HepG2 (cell line): ENCODE measurements around the gene SPATA33. TPM values are rescaled to one million over a fixed set of nuclear protein-coding genes. Genes with fewer than 3 reads are reported as not detected.

Source experiments
- ARNTL ChIP-seq: sonication (generic); formaldehyde crosslinking; IDR thresholded peaks from 2 replicates; pipeline ENCODE4 v1.4.0; 2020; ENCODE audit warnings: mild to moderate bottlenecking, missing genetic modification reagents
- DBP ChIP-seq: sonication (generic); formaldehyde crosslinking; IDR thresholded peaks from 2 replicates; pipeline ENCODE4 v1.4.0; 2020; ENCODE audit warnings: missing genetic modification reagents; ENCODE audit errors: not compliant biosample characterization
- DPF2 ChIP-seq: sonication (generic); formaldehyde crosslinking; IDR thresholded peaks from 2 replicates; pipeline ENCODE4 v1.4.0; 2020; ENCODE audit warnings: mild to moderate bottlenecking, low read depth, missing genetic modification reagents, borderline replicate concordance
- GMEB1 ChIP-seq: sonication (generic); formaldehyde crosslinking; IDR thresholded peaks from 2 replicates; pipeline ENCODE4 v1.5.1; 2020; ENCODE audit warnings: missing genetic modification reagents, mild to moderate bottlenecking, borderline replicate concordance
- HDAC1 ChIP-seq: sonication (generic); formaldehyde crosslinking; IDR thresholded peaks from 2 replicates; pipeline ENCODE4 v1.5.1; 2020; ENCODE audit warnings: mild to moderate bottlenecking, missing genetic modification reagents
- KMT2B ChIP-seq: IDR thresholded peaks from 2 replicates; pipeline ENCODE4 v1.6.1; 2016; ENCODE audit warnings: missing genetic modification reagents, missing compliant biosample characterization
- MATR3 ChIP-seq: sonication (generic); formaldehyde crosslinking; IDR thresholded peaks from 2 replicates; pipeline ENCODE4 v1.4.0; 2020; ENCODE audit warnings: missing genetic modification reagents
- PHF8 ChIP-seq: sonication (generic); formaldehyde crosslinking; IDR thresholded peaks from 2 replicates; pipeline ENCODE4 v1.5.0; 2020; ENCODE audit warnings: missing genetic modification reagents
- TIGD3 ChIP-seq: sonication (generic); formaldehyde crosslinking; IDR thresholded peaks from 2 replicates; pipeline ENCODE4 v1.5.1; 2020; ENCODE audit warnings: mild to moderate bottlenecking, missing genetic modification reagents, borderline replicate concordance
- TP53 ChIP-seq: sonication (generic); formaldehyde crosslinking; conservative IDR thresholded peaks from 2 replicates; pipeline ENCODE4 v1.4.0; 2020; ENCODE audit warnings: missing genetic modification reagents
- TRIM22 ChIP-seq: fragments of 450-650 bp; IDR thresholded peaks from 2 replicates; pipeline ENCODE4 v1.6.1; 2017
- ZNF138 ChIP-seq: sonication (generic); formaldehyde crosslinking; IDR thresholded peaks from 2 replicates; pipeline ENCODE4 v1.5.0; 2020; ENCODE audit warnings: mild to moderate bottlenecking, low read depth, missing genetic modification reagents
- ZNF142 ChIP-seq: sonication (generic); formaldehyde crosslinking; IDR thresholded peaks from 2 replicates; pipeline ENCODE4 v1.4.0; 2020; ENCODE audit warnings: missing genetic modification reagents
- ZNF503 ChIP-seq: sonication (generic); formaldehyde crosslinking; IDR thresholded peaks from 2 replicates; pipeline ENCODE4 v1.4.0; 2020; ENCODE audit warnings: missing genetic modification reagents
- ZNF737 ChIP-seq: sonication (generic); formaldehyde crosslinking; IDR thresholded peaks from 2 replicates; pipeline ENCODE4 v1.5.0; 2020; ENCODE audit warnings: missing genetic modification reagents, mild to moderate bottlenecking, borderline replicate concordance
- ZSCAN9 ChIP-seq: IDR thresholded peaks from 2 replicates; pipeline ENCODE4 v1.6.1; 2016; ENCODE audit warnings: borderline replicate concordance
- polyA plus RNA-seq, 8 experiments: library from polyadenylated mRNA; depleted of rRNA in 3 of 8; stranded (reverse) in 7 of 8; unstranded in 1 of 8; fragments of >200 nt; fragmentation: Illumina TruSeq in 4 of 8; extraction: Trizol in 4 of 8; gene quantifications; 2 replicates each; pipeline versions ENCODE4 v1.2.1 to v1.2.3, GENCODE V29; 2011 to 2016; ENCODE audit warnings: low read depth in 4 of 8, missing spikeins in 1 of 8, mixed read lengths in 1 of 8; ENCODE audit not compliant: insufficient read depth in 1 of 8
- total RNA-seq, 5 experiments: library from RNA; depleted of rRNA; stranded (reverse); fragments of >200 nt; fragmentation: Illumina TruSeq; extraction: Trizol; gene quantifications; 2 replicates each; pipeline ENCODE4 v1.2.3, GENCODE V29; 2016; ENCODE audit warnings: low read depth in 1 of 5

SPATA33 gene
- total and polyA plus RNA-seq, 2 of the 13 experiments (the other 11 are each of a cell fraction or from before 2014, with no cell fraction given): 5.7 to 11.0 TPM

- TF ChIP-seq TIGD3 (CRISPR knock-in tag) (no peak), ZSCAN9 (CRISPR knock-in tag) (peak; percentile 77), ZNF142 (0 out of 2 replicates have a peak, but pooled peaks have one; percentile 11), PHF8 (CRISPR knock-in tag) (no peak; the same call in none of the 2 replicates), ARNTL (CRISPR knock-in tag) (peak; percentile 93), KMT2B (CRISPR knock-in tag) (peak; percentile 65; the same call in 1 of the 2 replicates), ZNF503 (no peak), DBP (CRISPR knock-in tag) (no peak), HDAC1 (CRISPR knock-in tag) (peak; percentile 85), TP53 (no peak), DPF2 (CRISPR knock-in tag) (peak; percentile 36; the same call in 1 of the 2 replicates), ZNF138 (no peak; the same call in 1 of the 2 replicates), TRIM22 (no peak), GMEB1 (peak; percentile 55; the same call in 1 of the 2 replicates), ZNF737 (CRISPR knock-in tag) (no peak), MATR3 (CRISPR knock-in tag) (no peak)
Measured at GRCh38 chr16:89700100-89700648, 42.5 kb downstream of the SPATA33 start (continued).
